ENCODE data around the gene NEDD8. TPM values are rescaled to one million over a fixed set of nuclear protein-coding genes. Genes with fewer than 3 reads are reported as not detected.

Gene NEDD8
- total RNA-seq, 3 donors from 2014 or later (not counting 1 experiment from before 2014, with no cell fraction given) = 93.6 to 109 (median 95.9) TPM

DNA sequence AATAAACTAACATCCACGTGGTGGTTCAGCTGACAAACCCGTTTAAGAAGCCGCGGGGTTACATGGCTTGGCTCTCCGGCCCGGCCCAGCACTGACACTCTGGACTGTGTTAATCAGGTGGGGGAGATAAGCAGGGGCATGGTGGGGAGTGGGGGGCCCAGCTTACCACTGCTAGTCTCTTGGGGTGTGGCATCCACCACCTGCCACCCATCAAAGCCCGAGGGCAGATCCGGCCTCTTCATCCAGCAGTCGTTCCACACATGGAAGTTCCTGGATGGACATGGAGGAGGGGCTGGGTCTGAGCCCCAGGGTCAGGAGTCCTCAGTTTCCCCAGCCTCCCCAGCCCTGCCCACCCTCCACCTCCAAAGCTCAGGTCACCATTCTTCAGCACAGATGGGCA lies 26.0 kb upstream of the NEDD8 start:
- peaks cover 8% of the 10 kb centered on the region for H3K36me3 ChIP-seq (ENCODE audit: control insufficient read depth, insufficient read depth, low read length)
- H3K36me3 Mint-ChIP-seq = no peaks in the 10 kb centered on the region
- intact Hi-C loops (cut with micrococcal nuclease) = no loop called here

DNA sequence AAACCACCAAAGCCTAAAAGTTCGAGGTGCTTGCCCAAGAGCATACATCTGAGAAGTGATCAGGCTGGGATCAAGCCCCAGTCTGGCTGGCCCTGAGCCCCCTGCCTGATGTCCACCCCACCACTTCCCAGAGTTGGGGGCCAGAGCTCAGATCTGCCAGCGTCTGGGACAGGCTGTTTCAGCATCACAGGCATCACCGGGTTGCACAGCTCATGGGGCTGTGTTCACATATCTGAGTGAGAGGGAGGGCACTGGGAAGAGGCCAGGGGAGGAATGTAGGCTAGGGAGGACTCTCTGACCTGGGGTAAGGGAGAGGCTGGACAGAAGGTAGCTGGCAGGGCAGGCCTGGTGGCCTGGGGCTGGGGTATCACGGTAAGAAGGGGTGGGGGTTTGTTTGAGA lies 24.8 kb upstream of the NEDD8 start:
- H3K27me3 ChIP-seq (ENCODE audit: control insufficient read depth, insufficient read depth, low read length) = no peaks in the 10 kb centered on the region
- Mint-ChIP-seq H3K4me1 (no peaks in the 10 kb centered on the region), H3K9me3 (no peaks in the 10 kb centered on the region), H3K4me3 (no peak overlapping the region), H3K36me3 (no peaks in the 10 kb centered on the region), H3K27ac (no peak overlapping the region), H3K27me3 (ENCODE audit: low read depth in 2 of 2) (no peaks in the 10 kb centered on the region)
- no peak for DNase-seq
- H3K9me3 ChIP-seq (ENCODE audit: control insufficient read depth, insufficient read depth, low read length) = no peaks in the 10 kb centered on the region
- TF ChIP-seq, protein P1, sequence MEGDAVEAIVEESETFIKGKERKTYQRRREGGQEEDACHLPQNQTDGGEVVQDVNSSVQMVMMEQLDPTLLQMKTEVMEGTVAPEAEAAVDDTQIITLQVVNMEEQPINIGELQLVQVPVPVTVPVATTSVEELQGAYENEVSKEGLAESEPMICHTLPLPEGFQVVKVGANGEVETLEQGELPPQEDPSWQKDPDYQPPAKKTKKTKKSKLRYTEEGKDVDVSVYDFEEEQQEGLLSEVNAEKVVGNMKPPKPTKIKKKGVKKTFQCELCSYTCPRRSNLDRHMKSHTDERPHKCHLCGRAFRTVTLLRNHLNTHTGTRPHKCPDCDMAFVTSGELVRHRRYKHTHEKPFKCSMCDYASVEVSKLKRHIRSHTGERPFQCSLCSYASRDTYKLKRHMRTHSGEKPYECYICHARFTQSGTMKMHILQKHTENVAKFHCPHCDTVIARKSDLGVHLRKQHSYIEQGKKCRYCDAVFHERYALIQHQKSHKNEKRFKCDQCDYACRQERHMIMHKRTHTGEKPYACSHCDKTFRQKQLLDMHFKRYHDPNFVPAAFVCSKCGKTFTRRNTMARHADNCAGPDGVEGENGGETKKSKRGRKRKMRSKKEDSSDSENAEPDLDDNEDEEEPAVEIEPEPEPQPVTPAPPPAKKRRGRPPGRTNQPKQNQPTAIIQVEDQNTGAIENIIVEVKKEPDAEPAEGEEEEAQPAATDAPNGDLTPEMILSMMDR (IDR thresholded peaks at IDR 0.05) = no peak
- intact Hi-C loops (cut with micrococcal nuclease) = no loop called here
- no peak for ATAC-seq
- H3K4me3 ChIP-seq (ENCODE audit: low read length) = no peak overlapping the region
- H3K36me3 ChIP-seq (ENCODE audit: control insufficient read depth, insufficient read depth, low read length) = peaks cover 8% of the 10 kb centered on the region
- H3K4me1 ChIP-seq (ENCODE audit: control insufficient read depth, insufficient read depth, low read length) = no peaks in the 10 kb centered on the region
- WGBS (ENCODE audit: insufficient coverage) = 97% methylated on average over 4 of the region's 4 CpGs
- H3K27ac ChIP-seq (ENCODE audit: low read length) = no peak overlapping the region

More for the DNA sequence above, 26.0 kb upstream of the NEDD8 start:
- Histone ChIP-seq H3K27me3 (ENCODE audit: control insufficient read depth, insufficient read depth, low read length) (no peaks in the 10 kb centered on the region), H3K4me3 (ENCODE audit: low read length) (no peak overlapping the region), H3K4me1 (ENCODE audit: control insufficient read depth, insufficient read depth, low read length) (no peaks in the 10 kb centered on the region), H3K9me3 (ENCODE audit: control insufficient read depth, insufficient read depth, low read length) (no peaks in the 10 kb centered on the region), H3K27ac (ENCODE audit: low read length) (no peak overlapping the region)
- Mint-ChIP-seq H3K4me3 (no peak overlapping the region), H3K4me1 (no peaks in the 10 kb centered on the region), H3K9me3 (no peaks in the 10 kb centered on the region), H3K27ac (no peak overlapping the region), H3K27me3 (ENCODE audit: low read depth in 2 of 2) (no peaks in the 10 kb centered on the region)
- ATAC-seq (no peak), DNase-seq (no peak)
- WGBS (ENCODE audit: insufficient coverage) = 97% methylated on average over 9 of the region's 9 CpGs
- TF ChIP-seq, protein P1 (IDR thresholded peaks at IDR 0.05) = no peak

DNA sequence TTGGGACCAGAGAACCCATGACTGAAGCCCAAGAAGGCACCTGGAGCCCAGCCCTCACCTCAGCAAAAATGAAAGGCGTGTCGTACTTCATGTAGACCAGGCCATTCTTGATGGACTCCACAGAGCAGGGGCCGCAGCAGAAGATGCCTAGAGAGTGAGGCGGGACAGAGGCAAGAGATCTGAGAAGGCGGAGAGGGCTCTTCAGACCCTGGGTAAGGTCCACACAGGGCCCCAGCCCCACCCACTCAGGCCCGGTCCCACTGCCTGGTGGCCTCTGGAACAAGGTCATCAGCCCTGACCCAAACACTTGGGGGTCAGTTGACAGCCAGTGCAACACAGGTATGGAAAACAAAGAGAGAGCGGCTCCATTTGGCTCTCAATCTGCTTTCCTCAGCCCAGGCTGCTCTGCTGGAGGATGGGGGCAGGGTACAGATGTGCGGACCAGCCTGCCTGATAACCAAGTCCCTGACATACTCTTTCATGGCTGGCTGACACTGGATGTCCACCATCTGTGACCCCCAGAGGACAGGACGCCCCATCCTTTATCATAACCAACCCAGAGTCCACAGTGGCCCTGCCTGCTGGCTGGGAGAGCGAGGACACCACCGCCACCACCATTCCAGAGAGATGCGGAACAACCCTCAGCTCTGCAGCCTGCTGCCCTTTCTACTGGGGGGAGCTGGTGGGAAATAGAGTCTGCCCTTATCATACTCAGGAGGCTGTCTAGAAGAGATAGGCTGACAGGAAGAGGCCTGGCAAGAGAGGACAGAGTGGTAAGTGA lies 24.0 kb upstream of the NEDD8 start:
- H3K27ac ChIP-seq (ENCODE audit: low read length) = no peak overlapping the region
- ATAC-seq (no peak), DNase-seq (no peak)
- Mint-ChIP-seq H3K36me3 (no peaks in the 10 kb centered on the region), H3K4me3 (no peak overlapping the region), H3K9me3 (no peaks in the 10 kb centered on the region), H3K4me1 (no peaks in the 10 kb centered on the region), H3K27ac (no peak overlapping the region), H3K27me3 (ENCODE audit: low read depth in 2 of 2) (no peaks in the 10 kb centered on the region)
- TF ChIP-seq, protein P1 (IDR thresholded peaks at IDR 0.05) = no peak
- no peaks in the 10 kb centered on the region for H3K9me3 ChIP-seq (ENCODE audit: control insufficient read depth, insufficient read depth, low read length)
- H3K4me1 ChIP-seq (ENCODE audit: control insufficient read depth, insufficient read depth, low read length) = no peaks in the 10 kb centered on the region
- H3K27me3 ChIP-seq (ENCODE audit: control insufficient read depth, insufficient read depth, low read length) = no peaks in the 10 kb centered on the region
- 94% methylated on average over 12 of the region's 12 CpGs for WGBS (ENCODE audit: insufficient coverage)
- H3K4me3 ChIP-seq (ENCODE audit: low read length) = no peak overlapping the region
- intact Hi-C loops (cut with micrococcal nuclease) = no loop called here
- H3K36me3 ChIP-seq (ENCODE audit: control insufficient read depth, insufficient read depth, low read length) = peaks cover 8% of the 10 kb centered on the region

DNA sequence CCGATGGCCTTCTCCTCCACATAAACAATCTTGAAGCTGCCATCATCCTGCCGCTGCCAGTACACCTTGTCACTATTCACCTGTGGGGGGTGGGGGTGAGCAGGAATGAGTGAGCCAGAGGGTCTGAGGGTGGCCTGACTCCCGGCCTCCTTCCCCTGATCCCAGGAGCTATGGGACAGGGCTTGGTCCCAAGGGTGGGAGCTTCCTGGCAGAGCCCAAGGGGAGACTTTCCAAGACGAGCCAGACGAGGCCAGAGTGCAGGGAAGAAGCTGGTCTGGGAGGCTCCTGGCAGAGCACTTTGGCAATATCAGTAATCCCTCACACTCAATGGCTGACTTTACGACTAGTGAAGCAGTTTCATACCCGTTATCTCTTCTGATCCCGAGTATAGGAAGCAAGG lies 23.3 kb upstream of the NEDD8 start:
- intact Hi-C loops (cut with micrococcal nuclease) = no loop called here
- Histone ChIP-seq H3K4me1 (ENCODE audit: control insufficient read depth, insufficient read depth, low read length) (no peaks in the 10 kb centered on the region), H3K36me3 (ENCODE audit: control insufficient read depth, insufficient read depth, low read length) (peaks cover 8% of the 10 kb centered on the region), H3K27me3 (ENCODE audit: control insufficient read depth, insufficient read depth, low read length) (no peaks in the 10 kb centered on the region), H3K27ac (ENCODE audit: low read length) (no peak overlapping the region), H3K9me3 (ENCODE audit: control insufficient read depth, insufficient read depth, low read length) (no peaks in the 10 kb centered on the region), H3K4me3 (ENCODE audit: low read length) (no peak overlapping the region)
- no peak overlapping the region for H3K27ac Mint-ChIP-seq
- H3K9me3 Mint-ChIP-seq = no peaks in the 10 kb centered on the region
- TF ChIP-seq, protein P1 (IDR thresholded peaks at IDR 0.05) = no peak
- no peak for DNase-seq
- WGBS (ENCODE audit: insufficient coverage) = 96% methylated on average over 7 of the region's 8 CpGs
- ATAC-seq = no peak
- no peaks in the 10 kb centered on the region for H3K4me1 Mint-ChIP-seq
- no peak overlapping the region for H3K4me3 Mint-ChIP-seq
- H3K27me3 Mint-ChIP-seq (ENCODE audit: low read depth in 2 of 2) = no peaks in the 10 kb centered on the region
- no peaks in the 10 kb centered on the region for H3K36me3 Mint-ChIP-seq
